Measurements from ENCODE around the gene ZFHX3. TPM values are rescaled to one million over a fixed set of nuclear protein-coding genes. Genes with fewer than 3 reads are reported as not detected.
A peak's percentile ranks its signal among the peaks of the same experiment; 100 is the strongest.
"Not testable (repeated sequence)": the region's sequence is repeated elsewhere in the genome, so short reads cannot be mapped to it uniquely, and the experiment has no call there.

Gene ZFHX3
- total RNA-seq, 2 donors from 2014 or later: 0.79 to 2.2 TPM

DNA sequence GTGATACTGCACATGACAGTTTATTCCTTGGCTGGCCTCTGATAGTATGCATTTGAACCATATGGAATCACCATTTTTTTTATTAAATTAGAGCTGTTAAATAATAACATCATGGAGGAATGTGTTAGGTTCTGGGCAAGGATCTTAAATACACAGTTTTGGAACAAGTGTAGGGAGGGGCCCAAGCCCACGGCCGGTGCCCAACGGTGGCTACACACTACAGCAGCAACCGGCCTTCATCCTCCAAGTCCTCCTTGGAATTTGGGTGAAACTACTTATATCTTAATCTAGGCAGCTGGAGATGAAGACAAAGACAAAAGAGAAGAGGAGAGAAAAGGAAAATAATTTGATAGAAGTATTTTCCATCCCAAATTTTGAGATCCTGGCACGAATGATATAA, 35.6 kb downstream of the ZFHX3 start:
- peaks cover 3% of the 10 kb centered on the region for H3K27me3 Mint-ChIP-seq (ENCODE audit: insufficient read depth)
- no peaks in the 10 kb centered on the region for H3K9me3 ChIP-seq (ENCODE audit: control insufficient read depth, low read length)
- no peak overlapping the region for H3K4me3 ChIP-seq (ENCODE audit: low read length)
- TF ChIP-seq, protein P1, sequence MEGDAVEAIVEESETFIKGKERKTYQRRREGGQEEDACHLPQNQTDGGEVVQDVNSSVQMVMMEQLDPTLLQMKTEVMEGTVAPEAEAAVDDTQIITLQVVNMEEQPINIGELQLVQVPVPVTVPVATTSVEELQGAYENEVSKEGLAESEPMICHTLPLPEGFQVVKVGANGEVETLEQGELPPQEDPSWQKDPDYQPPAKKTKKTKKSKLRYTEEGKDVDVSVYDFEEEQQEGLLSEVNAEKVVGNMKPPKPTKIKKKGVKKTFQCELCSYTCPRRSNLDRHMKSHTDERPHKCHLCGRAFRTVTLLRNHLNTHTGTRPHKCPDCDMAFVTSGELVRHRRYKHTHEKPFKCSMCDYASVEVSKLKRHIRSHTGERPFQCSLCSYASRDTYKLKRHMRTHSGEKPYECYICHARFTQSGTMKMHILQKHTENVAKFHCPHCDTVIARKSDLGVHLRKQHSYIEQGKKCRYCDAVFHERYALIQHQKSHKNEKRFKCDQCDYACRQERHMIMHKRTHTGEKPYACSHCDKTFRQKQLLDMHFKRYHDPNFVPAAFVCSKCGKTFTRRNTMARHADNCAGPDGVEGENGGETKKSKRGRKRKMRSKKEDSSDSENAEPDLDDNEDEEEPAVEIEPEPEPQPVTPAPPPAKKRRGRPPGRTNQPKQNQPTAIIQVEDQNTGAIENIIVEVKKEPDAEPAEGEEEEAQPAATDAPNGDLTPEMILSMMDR (conservative IDR thresholded peaks at IDR 0.05): no peak
- H3K36me3 ChIP-seq (ENCODE audit: control insufficient read depth, insufficient read depth, low read length): no peaks in the 10 kb centered on the region
- H3K27me3 ChIP-seq (ENCODE audit: control insufficient read depth, insufficient read depth, low read length, poor library complexity, severe bottlenecking): no peaks in the 10 kb centered on the region
- H3K9ac ChIP-seq (ENCODE audit: extremely low read depth, low read length, poor library complexity, severe bottlenecking): no peak overlapping the region
- no peak overlapping the region for H3K27ac Mint-ChIP-seq
- DNase-seq: no peak
- no peak overlapping the region for H3K27ac ChIP-seq (ENCODE audit: low read depth, low read length)
- WGBS, 2 experiments (ENCODE audit: insufficient coverage in 1 of 2, insufficient read length in 1 of 2): 94 to 100% methylated on average over 1 to 4 of the region's 5 CpGs
- no peak overlapping the region for H3K4me3 Mint-ChIP-seq
- no peaks in the 10 kb centered on the region for H3K4me1 ChIP-seq (ENCODE audit: control insufficient read depth, insufficient read depth, low read length)
- no peaks in the 10 kb centered on the region for H3K36me3 Mint-ChIP-seq (ENCODE audit: low read depth)
- H3K9me3 Mint-ChIP-seq: no peaks in the 10 kb centered on the region
- no peaks in the 10 kb centered on the region for H3K4me1 Mint-ChIP-seq

DNA sequence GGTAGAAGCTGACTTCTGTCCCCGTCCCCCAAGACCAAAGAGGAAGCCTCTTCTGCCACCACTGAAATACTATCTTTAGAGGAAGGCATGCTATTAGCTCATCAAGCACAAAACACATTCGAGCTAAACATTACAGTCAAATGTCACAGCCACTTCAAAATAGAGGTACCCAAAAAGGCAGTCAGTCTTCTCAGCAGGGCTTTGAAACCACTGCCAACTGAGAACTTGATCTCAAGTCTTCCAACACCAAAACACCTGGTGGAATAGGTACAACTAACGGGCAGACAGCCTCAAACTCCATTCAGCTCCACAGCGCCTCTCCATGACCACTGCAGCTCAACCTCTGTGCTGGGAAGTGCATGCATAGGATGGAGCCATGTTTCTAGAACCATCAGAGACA, 36.0 kb downstream of the ZFHX3 start:
- no peak overlapping the region for H3K27ac Mint-ChIP-seq
- Histone ChIP-seq H3K27ac (ENCODE audit: low read depth, low read length) (no peak overlapping the region), H3K4me3 (ENCODE audit: low read length) (no peak overlapping the region), H3K36me3 (ENCODE audit: control insufficient read depth, insufficient read depth, low read length) (no peaks in the 10 kb centered on the region), H3K4me1 (ENCODE audit: control insufficient read depth, insufficient read depth, low read length) (no peaks in the 10 kb centered on the region), H3K9ac (ENCODE audit: extremely low read depth, low read length, poor library complexity, severe bottlenecking) (no peak overlapping the region), H3K27me3 (ENCODE audit: control insufficient read depth, insufficient read depth, low read length, poor library complexity, severe bottlenecking) (no peaks in the 10 kb centered on the region), H3K9me3 (ENCODE audit: control insufficient read depth, low read length) (no peaks in the 10 kb centered on the region)
- 39 to 69% methylated on average over 3 to 4 of the region's 4 CpGs for WGBS, 2 experiments (ENCODE audit: insufficient coverage in 1 of 2, insufficient read length in 1 of 2)
- no peaks in the 10 kb centered on the region for H3K36me3 Mint-ChIP-seq (ENCODE audit: low read depth)
- no peak overlapping the region for H3K4me3 Mint-ChIP-seq
- H3K4me1 Mint-ChIP-seq: no peaks in the 10 kb centered on the region
- H3K27me3 Mint-ChIP-seq (ENCODE audit: insufficient read depth): peaks cover 2% of the 10 kb centered on the region
- DNase-seq: peak; percentile 78
- TF ChIP-seq, protein P1 (conservative IDR thresholded peaks at IDR 0.05): peak; percentile 68
- no peaks in the 10 kb centered on the region for H3K9me3 Mint-ChIP-seq

DNA sequence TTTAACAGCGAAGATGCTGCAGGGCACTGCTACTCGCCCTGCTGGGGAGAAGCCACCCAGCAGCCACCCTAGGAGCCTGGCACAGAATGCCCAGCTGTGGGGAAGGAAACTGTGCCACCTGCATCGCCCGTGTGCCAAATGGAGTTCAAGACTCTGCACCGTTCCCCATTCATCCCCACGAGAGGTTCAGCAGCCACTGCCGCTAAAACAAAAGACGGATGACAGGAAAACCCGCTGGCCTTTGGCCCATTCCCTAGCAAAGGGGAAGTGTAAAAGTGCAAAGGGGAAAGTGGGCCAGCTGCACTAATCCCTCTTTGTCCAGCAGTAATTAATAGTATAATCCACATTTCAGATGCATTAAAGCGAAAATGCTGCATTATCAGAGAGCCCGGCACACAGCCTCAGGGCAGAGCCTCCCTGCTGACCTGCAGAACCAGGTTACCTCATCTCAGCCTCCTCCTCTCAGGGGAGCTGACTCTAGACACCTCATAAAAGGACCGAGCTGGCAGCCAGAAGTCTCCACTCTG, 37.7 kb downstream of the ZFHX3 start:
- Histone ChIP-seq H3K4me3 (ENCODE audit: low read length) (no peak overlapping the region), H3K27me3 (ENCODE audit: control insufficient read depth, insufficient read depth, low read length, poor library complexity, severe bottlenecking) (no peaks in the 10 kb centered on the region), H3K4me1 (ENCODE audit: control insufficient read depth, insufficient read depth, low read length) (no peaks in the 10 kb centered on the region), H3K36me3 (ENCODE audit: control insufficient read depth, insufficient read depth, low read length) (no peaks in the 10 kb centered on the region), H3K27ac (ENCODE audit: low read depth, low read length) (peak overlapping the region; percentile 49), H3K9me3 (ENCODE audit: control insufficient read depth, low read length) (no peaks in the 10 kb centered on the region), H3K9ac (ENCODE audit: extremely low read depth, low read length, poor library complexity, severe bottlenecking) (no peak overlapping the region)
- 88 to 90% methylated on average over 5 to 12 of the region's 12 CpGs for WGBS, 2 experiments (ENCODE audit: insufficient coverage in 1 of 2, insufficient read length in 1 of 2)
- Mint-ChIP-seq H3K27ac (no peak overlapping the region), H3K4me1 (no peaks in the 10 kb centered on the region), H3K36me3 (ENCODE audit: low read depth) (no peaks in the 10 kb centered on the region), H3K4me3 (no peak overlapping the region), H3K9me3 (no peaks in the 10 kb centered on the region), H3K27me3 (ENCODE audit: insufficient read depth) (no peaks in the 10 kb centered on the region)
- TF ChIP-seq, protein P1 (conservative IDR thresholded peaks at IDR 0.05): no peak
- DNase-seq: peak; percentile 37

DNA sequence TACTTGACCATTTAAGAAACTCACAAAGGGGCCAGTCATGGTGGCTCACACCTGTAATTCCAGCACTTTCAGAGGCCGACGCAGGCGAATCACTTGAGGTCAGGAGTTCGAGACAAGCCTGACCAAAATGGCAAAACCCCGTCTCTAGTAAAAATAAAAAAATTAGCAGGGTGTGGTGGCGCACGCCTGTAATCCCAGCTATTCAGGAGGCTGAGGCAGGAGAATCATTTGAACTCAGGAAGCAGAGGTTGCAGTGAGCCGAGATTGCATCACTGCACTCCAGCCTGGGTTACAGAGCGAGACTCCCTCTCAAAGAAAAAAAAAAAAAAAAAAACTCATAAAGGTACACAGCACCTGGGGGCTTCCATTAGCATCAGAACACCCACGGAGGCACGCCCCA, 38.2 kb downstream of the ZFHX3 start:
- H3K27me3 Mint-ChIP-seq (ENCODE audit: insufficient read depth); H3K9me3 Mint-ChIP-seq; H3K27ac Mint-ChIP-seq; H3K27me3 ChIP-seq (ENCODE audit: control insufficient read depth, insufficient read depth, low read length, poor library complexity, severe bottlenecking); H3K36me3 Mint-ChIP-seq (ENCODE audit: low read depth); H3K27ac ChIP-seq (ENCODE audit: low read depth, low read length); H3K9ac ChIP-seq (ENCODE audit: extremely low read depth, low read length, poor library complexity, severe bottlenecking); H3K36me3 ChIP-seq (ENCODE audit: control insufficient read depth, insufficient read depth, low read length); H3K4me3 ChIP-seq (ENCODE audit: low read length); H3K4me1 ChIP-seq (ENCODE audit: control insufficient read depth, insufficient read depth, low read length); H3K4me1 Mint-ChIP-seq; H3K9me3 ChIP-seq (ENCODE audit: control insufficient read depth, low read length); H3K4me3 Mint-ChIP-seq: not testable (repeated sequence)
- 92 to 94% methylated on average over 11 of the region's 11 CpGs for WGBS, 2 experiments (ENCODE audit: insufficient coverage in 1 of 2, insufficient read length in 1 of 2)
- DNase-seq: peak; percentile 12
